Esophagus muscularis mucosa (tissue), 4 donors: ENCODE results near the gene SCAMP3. TPM values are rescaled to one million over a fixed set of nuclear protein-coding genes. Genes with fewer than 3 reads are reported as not detected.

ENCODE experiments used
- DNase-seq: peaks from one replicate; pipeline ENCODE4 v3.0.0-alpha.2; 2017; ENCODE audit errors: extremely low spot score
- H3K27ac ChIP-seq, 4 donors: fragments of 200-600 bp; sonication (generic); replicated peaks in 1 of 4; 1 replicate in 3 of 4; 2 replicates in 1 of 4; pipeline ENCODE4 v1.5.1; 2016 to 2019; ENCODE audit warnings: mild to moderate bottlenecking in 1 of 4
- H3K27me3 ChIP-seq, 4 donors: fragments of 200-600 bp; sonication (generic); one replicate each; pipeline versions ENCODE4 v1.5.1 to v1.6.0; 2016 to 2019
- H3K36me3 ChIP-seq, 4 donors: fragments of 200-600 bp; sonication (generic); one replicate each; pipeline ENCODE4 v1.5.1; 2016 to 2019
- H3K4me1 ChIP-seq, 4 donors: fragments of 200-600 bp; sonication (generic); one replicate each; pipeline ENCODE4 v1.5.1; 2016 to 2019
- H3K4me3 ChIP-seq, 4 donors: fragments of 200-600 bp; sonication (generic); 1 replicate in 2 of 4; 2 replicates in 2 of 4; pipeline ENCODE4 v1.5.1; 2016 to 2019; ENCODE audit warnings: mild to moderate bottlenecking in 4 of 4, moderate library complexity in 1 of 4
- H3K9me3 ChIP-seq, 4 donors: fragments of 200-600 bp; sonication (generic); 1 replicate in 3 of 4; 2 replicates in 1 of 4; pipeline ENCODE4 v1.5.1; 2016 to 2019
- EP300 ChIP-seq: sonication (generic); formaldehyde crosslinking; IDR thresholded peaks from one replicate; pipeline ENCODE4 v1.6.1; 2017; ENCODE audit warnings: antibody characterized with exemption
- POLR2A ChIP-seq: fragments of 450-650 bp; IDR thresholded peaks from one replicate; pipeline ENCODE4 v1.6.1; 2017; ENCODE audit warnings: antibody characterized with exemption, moderate library complexity, mild to moderate bottlenecking, low read depth
- POLR2AphosphoS5 ChIP-seq, 2 donors: sonication (generic); formaldehyde crosslinking; IDR thresholded peaks; one replicate each; pipeline ENCODE4 v1.6.1; 2017; ENCODE audit warnings: antibody characterized with exemption in 2 of 2
- WGBS: methylation state at CpG from one replicate; pipeline ENCODE4 v1.1.5; 2018; 5-methylcytosine and 5-hydroxymethylcytosine counted together
- intact Hi-C: fragments of 100-400 bp; cut with DNase I; formaldehyde crosslinking; loops from one replicate; pipeline ENCODE4 v1.15.1; 2023
- total RNA-seq, 4 donors: library from RNA; depleted of rRNA; stranded (reverse); fragments of >200 nt; gene quantifications; one replicate each; pipeline versions ENCODE4 v1.1.0 to v1.2.1, GENCODE V29; 2016
- TF ChIP-seq, protein P1 (sequence below), 3 experiments: fragments of 200-600 bp in 2 of 3; fragments of 450-650 bp in 1 of 3; sonication (generic) in 2 of 3; IDR thresholded peaks; one replicate each; pipeline ENCODE4 v1.5.1; 2017 to 2019; ENCODE audit warnings: antibody characterized with exemption in 3 of 3, mild to moderate bottlenecking in 2 of 3, moderate library complexity in 1 of 3

The SCAMP3 gene
- total RNA-seq, 4 donors from 2014 or later = 33.6 to 56.0 (median 43.5) TPM

DNA sequence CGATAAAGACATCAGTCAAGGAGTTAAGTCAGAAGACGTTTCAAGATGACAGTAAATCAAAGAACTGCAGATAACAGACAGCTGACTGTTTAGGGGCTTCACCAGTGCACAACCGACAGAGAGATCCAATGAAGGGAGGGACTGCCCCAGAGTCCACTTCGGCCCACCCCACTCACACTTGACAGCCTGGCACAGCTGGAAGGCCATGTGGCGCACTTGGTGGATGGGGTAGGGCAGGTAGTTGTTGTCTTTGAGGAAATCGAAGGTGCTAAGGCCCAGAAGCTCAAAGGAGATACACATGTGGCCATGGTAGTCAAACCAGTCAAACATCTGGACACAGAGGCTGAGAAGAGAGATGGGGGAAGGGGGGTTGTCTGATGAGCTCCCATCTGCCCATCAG lies 4.4 kb upstream of the SCAMP3 start:
- Histone ChIP-seq H3K4me3 (no peak overlapping the region), H3K27ac (no peak overlapping the region), H3K27me3 (no peaks in the 10 kb centered on the region), H3K4me1 (peaks cover 16 to 29% (median 18%) of the 10 kb centered on the region in 4 donors), H3K9me3 (no peaks in the 10 kb centered on the region), H3K36me3 (peaks cover 56 to 88% (median 84%) of the 10 kb centered on the region in 4 donors)
- TF ChIP-seq EP300 = no peak
- no peak for TF ChIP-seq POLR2AphosphoS5 (IDR thresholded peaks at IDR 0.05)
- TF ChIP-seq, protein P1, sequence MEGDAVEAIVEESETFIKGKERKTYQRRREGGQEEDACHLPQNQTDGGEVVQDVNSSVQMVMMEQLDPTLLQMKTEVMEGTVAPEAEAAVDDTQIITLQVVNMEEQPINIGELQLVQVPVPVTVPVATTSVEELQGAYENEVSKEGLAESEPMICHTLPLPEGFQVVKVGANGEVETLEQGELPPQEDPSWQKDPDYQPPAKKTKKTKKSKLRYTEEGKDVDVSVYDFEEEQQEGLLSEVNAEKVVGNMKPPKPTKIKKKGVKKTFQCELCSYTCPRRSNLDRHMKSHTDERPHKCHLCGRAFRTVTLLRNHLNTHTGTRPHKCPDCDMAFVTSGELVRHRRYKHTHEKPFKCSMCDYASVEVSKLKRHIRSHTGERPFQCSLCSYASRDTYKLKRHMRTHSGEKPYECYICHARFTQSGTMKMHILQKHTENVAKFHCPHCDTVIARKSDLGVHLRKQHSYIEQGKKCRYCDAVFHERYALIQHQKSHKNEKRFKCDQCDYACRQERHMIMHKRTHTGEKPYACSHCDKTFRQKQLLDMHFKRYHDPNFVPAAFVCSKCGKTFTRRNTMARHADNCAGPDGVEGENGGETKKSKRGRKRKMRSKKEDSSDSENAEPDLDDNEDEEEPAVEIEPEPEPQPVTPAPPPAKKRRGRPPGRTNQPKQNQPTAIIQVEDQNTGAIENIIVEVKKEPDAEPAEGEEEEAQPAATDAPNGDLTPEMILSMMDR (IDR thresholded peaks at IDR 0.05) = no peak
- no peak for TF ChIP-seq POLR2A
- intact Hi-C loops = no loop called here
- 82% methylated on average over 6 of the region's 6 CpGs for WGBS
- no peak for DNase-seq

DNA sequence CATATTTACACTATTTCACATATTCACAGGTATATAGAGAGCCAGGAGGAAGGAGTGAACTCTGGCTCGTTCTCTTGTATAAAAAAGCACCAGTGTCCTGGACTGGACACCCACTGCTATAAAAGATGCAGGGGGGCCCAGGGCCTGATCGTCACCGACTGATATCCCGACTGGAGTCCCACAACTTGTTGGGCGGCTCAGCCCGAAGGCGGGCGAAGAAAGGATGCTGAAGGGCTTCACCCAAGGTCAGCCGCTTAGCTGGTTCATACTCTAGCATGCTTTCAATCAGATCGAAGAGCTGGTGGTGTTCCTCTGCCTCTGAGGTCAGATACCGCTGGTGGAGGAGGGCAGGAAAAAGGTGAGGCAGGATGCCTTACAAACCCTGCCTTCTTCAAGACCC lies 907 bp upstream of the SCAMP3 start:
- Histone ChIP-seq H3K36me3 (peaks cover 49 to 78% (median 71%) of the 10 kb centered on the region in 4 donors), H3K4me1 (peaks cover 21 to 27% (median 24%) of the 10 kb centered on the region in 4 donors), H3K27ac (peak overlapping the region; percentile 81 to 89 (median 85)), H3K27me3 (no peaks in the 10 kb centered on the region), H3K4me3 (no peak overlapping the region), H3K9me3 (no peaks in the 10 kb centered on the region)
- intact Hi-C loops = no loop called here
- 84% methylated on average over 11 of the region's 11 CpGs for WGBS
- TF ChIP-seq, protein P1 (IDR thresholded peaks at IDR 0.05) = no peak
- TF ChIP-seq EP300 (no peak), POLR2AphosphoS5 (IDR thresholded peaks at IDR 0.05) (no peak), POLR2A (no peak)
- DNase-seq = no peak

DNA sequence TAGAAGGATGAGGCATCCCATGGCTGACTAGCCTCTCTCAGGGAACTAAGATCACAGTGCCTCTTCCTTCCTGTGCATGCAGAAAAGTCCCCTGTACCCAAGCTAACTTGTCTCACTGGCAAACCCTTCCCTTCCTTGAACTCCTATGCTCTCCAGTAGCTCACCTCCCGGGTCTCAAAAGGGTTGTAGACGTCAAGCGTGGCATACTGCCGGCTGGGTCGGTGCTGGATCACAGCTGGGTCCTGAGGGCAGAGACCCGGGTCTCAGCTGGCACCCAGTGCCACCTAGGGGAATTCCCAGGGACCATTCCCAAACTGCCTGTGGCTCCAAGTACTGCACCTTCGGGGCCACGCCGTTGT lies 688 bp downstream of the SCAMP3 start:
- TF ChIP-seq EP300 = no peak
- H3K36me3 ChIP-seq = peaks cover 33 to 78% (median 68%) of the 10 kb centered on the region in 4 donors
- DNase-seq = no peak
- H3K27me3 ChIP-seq = no peaks in the 10 kb centered on the region
- peak overlapping the region; percentile 81 to 89 (median 85) for H3K27ac ChIP-seq
- peak overlapping the region; percentile 74 to 90 (median 76) for H3K4me3 ChIP-seq
- no peaks in the 10 kb centered on the region for H3K9me3 ChIP-seq
- WGBS = 0% methylated on average over 1 of the region's 9 CpGs
- peaks cover 17 to 32% (median 26%) of the 10 kb centered on the region in 4 donors for H3K4me1 ChIP-seq
- intact Hi-C loops = no loop called here

DNA sequence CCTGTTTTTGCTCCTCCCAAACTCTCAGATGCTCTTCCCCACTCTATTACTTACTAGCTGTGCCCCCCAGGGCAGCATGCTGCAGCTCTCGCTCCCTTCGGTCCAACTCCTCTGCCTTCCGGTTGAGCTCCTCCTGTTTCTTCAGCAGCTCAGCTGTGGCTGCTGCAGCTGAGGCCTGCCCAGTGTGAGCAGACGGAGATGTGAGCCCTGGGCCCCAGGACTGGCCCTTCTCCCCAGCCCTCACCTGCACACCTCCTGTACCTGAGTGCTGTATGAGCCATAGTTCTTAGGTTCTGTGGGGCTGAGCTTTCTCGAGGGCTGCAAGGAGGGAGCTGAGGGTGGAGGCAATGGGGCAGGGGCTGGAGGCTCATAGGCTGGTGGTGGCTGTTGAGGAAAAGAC lies 1.9 kb downstream of the SCAMP3 start:
- no peak for TF ChIP-seq POLR2A
- no peak for TF ChIP-seq POLR2AphosphoS5 (IDR thresholded peaks at IDR 0.05)
- no peak for TF ChIP-seq EP300
- TF ChIP-seq, protein P1 (IDR thresholded peaks at IDR 0.05) = no peak
- no peak for DNase-seq
- WGBS = 91% methylated on average over 4 of the region's 5 CpGs
- Histone ChIP-seq H3K9me3 (no peaks in the 10 kb centered on the region), H3K27ac (no peak overlapping the region), H3K36me3 (peaks cover 25 to 69% (median 56%) of the 10 kb centered on the region in 4 donors), H3K4me3 (no peak overlapping the region), H3K4me1 (peaks cover 25 to 42% (median 36%) of the 10 kb centered on the region in 4 donors), H3K27me3 (no peaks in the 10 kb centered on the region)
- intact Hi-C loops = no loop called here

DNA sequence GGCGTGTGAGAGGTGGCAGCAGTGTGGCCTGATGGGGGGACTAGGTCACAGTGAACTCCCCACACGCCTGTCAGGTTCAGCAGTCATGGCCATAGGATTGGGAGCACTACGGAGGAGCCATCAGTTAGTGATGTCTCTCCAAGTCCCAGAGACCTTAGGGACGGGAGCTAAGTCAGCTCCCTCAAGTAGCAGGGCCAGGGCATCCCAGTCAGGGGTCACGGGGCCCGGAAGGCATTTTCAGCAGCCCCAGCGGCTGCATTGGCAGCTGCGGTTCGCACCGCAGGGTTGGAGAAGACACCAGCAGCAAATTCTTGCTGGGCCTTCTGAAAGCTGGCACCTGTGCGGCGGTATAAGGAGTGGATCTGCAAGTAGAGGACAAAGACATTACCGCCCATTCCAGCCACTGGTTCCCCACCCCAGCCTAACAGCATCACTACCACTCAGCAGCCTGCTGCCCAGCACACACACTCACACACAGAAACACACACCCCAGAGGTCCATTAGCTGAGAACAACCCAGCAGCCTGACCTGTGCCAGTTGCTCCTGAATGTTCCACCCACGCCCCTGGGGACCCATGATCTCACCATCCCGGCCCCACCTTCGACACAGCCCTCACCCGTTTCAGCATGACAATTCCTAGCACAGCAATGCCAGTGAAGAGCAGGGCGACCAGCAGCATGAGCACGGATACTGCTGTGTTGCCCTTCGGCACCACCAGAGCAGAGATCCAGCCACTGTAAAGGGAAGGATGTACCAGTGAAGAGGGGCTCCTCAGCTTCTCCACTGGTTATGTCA lies 5.9 kb downstream of the SCAMP3 start:
- Histone ChIP-seq H3K9me3 (no peaks in the 10 kb centered on the region), H3K27me3 (no peaks in the 10 kb centered on the region), H3K4me1 (peaks cover 28 to 63% (median 46%) of the 10 kb centered on the region in 4 donors), H3K36me3 (peaks cover 13 to 43% (median 33%) of the 10 kb centered on the region in 4 donors), H3K4me3 (peak overlapping the region; percentile 94 to 97 (median 96)), H3K27ac (peak overlapping the region; percentile 97 to 98 (median 98))
- TF ChIP-seq, protein P1 (IDR thresholded peaks at IDR 0.05) = no peak
- TF ChIP-seq EP300 (no peak), POLR2AphosphoS5 (IDR thresholded peaks at IDR 0.05) (no peak), POLR2A (no peak)
- 67% methylated on average over 16 of the region's 20 CpGs for WGBS
- no peak for DNase-seq
- intact Hi-C loops = no loop called here
